ENCODE results near the gene MRPL54.

DNA sequence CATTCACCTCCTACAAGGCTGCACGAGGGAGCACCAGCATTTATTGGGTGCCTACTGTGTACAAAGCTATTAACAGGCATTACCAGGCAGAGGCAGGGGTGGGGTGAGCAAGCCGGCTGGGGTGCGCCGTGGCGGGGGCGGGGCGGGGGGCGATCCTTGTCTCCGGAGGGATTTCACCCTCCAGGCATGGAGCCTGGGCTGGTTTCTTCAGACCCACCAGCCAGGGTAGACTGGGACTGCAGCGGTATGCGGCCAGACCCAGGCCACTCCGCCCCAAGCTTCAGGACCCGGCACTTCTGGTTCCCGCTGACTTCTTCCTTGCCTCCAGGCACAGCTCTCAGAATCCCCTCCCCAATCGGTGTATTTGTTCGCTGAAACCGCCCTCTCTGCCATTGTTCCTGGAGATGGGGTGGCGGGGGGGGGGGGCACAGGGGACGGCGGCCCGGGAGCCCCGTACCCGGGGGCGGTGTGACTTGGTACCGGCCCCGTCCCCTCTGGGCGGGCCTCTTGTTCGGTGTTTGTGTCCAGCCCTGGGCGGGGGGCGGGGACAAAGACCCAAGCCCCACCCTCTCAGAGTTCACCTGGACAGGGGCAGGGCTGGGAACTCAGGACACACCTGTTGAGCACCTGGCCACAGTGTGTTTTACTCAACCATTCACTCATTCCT, 39.9 kb upstream of the MRPL54 start:
- TF ChIP-seq EZH2 (IDR thresholded peaks at IDR 0.05; ENCODE audit: insufficient read depth, low read length): no peak
- TF ChIP-seq, protein P1, sequence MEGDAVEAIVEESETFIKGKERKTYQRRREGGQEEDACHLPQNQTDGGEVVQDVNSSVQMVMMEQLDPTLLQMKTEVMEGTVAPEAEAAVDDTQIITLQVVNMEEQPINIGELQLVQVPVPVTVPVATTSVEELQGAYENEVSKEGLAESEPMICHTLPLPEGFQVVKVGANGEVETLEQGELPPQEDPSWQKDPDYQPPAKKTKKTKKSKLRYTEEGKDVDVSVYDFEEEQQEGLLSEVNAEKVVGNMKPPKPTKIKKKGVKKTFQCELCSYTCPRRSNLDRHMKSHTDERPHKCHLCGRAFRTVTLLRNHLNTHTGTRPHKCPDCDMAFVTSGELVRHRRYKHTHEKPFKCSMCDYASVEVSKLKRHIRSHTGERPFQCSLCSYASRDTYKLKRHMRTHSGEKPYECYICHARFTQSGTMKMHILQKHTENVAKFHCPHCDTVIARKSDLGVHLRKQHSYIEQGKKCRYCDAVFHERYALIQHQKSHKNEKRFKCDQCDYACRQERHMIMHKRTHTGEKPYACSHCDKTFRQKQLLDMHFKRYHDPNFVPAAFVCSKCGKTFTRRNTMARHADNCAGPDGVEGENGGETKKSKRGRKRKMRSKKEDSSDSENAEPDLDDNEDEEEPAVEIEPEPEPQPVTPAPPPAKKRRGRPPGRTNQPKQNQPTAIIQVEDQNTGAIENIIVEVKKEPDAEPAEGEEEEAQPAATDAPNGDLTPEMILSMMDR (IDR thresholded peaks at IDR 0.05; ENCODE audit: insufficient read depth, low read depth, low read length): no peak
